ENCODE data around the gene YARS1.

YARS1 gene

GRCh38 chr1:32780628-32781234, 36.4 kb downstream of the YARS1 start:
- H3K27me3 ChIP-seq (ENCODE audit: low read depth): no peaks in the 10 kb centered on the region
- in situ Hi-C loops (cut with MboI; ENCODE audit: low sequenced_read_pairs): loop anchor here (10.0 kb wide), 1 partner anchor 116 kb away; no protein-coding TSS in a partner anchor
- H3K9me3 ChIP-seq: no peaks in the 10 kb centered on the region
- H3K4me1 ChIP-seq: no peaks in the 10 kb centered on the region
- DNase-seq (ENCODE audit: low spot score in 2 of 2): no peak
- peaks cover 98% of the 10 kb centered on the region for H3K36me3 ChIP-seq (replicated peaks)
- no peak overlapping the region for H3K4me3 ChIP-seq

GRCh38 chr1:32780005-32780404, 37.2 kb downstream of the YARS1 start:
- in situ Hi-C loops (cut with MboI; ENCODE audit: low sequenced_read_pairs): loop anchor here (10.0 kb wide), 1 partner anchor 115 kb away; no protein-coding TSS in a partner anchor
- H3K36me3 ChIP-seq (replicated peaks): peaks cover 98% of the 10 kb centered on the region
- H3K4me3 ChIP-seq: no peak overlapping the region
- H3K4me1 ChIP-seq: no peaks in the 10 kb centered on the region
- H3K27me3 ChIP-seq (ENCODE audit: low read depth): no peaks in the 10 kb centered on the region
- DNase-seq (ENCODE audit: low spot score in 2 of 2): no peak
- no peaks in the 10 kb centered on the region for H3K9me3 ChIP-seq

GRCh38 chr1:32779242-32779641, 37.9 kb downstream of the YARS1 start:
- Histone ChIP-seq H3K27me3 (ENCODE audit: low read depth) (no peaks in the 10 kb centered on the region), H3K36me3 (replicated peaks) (peaks cover 97% of the 10 kb centered on the region), H3K9me3 (no peaks in the 10 kb centered on the region), H3K4me3 (no peak overlapping the region), H3K4me1 (no peaks in the 10 kb centered on the region)
- in situ Hi-C loops (cut with MboI; ENCODE audit: low sequenced_read_pairs): no loop called here
- no peak for DNase-seq (ENCODE audit: low spot score in 2 of 2)

GRCh38 chr1:32775640-32776337, 41.4 kb downstream of the YARS1 start:
- in situ Hi-C loops (cut with MboI; ENCODE audit: low sequenced_read_pairs): no loop called here
- Histone ChIP-seq H3K9me3 (no peaks in the 10 kb centered on the region), H3K4me1 (no peaks in the 10 kb centered on the region), H3K27me3 (ENCODE audit: low read depth) (no peaks in the 10 kb centered on the region), H3K4me3 (no peak overlapping the region), H3K36me3 (replicated peaks) (peaks cover 83% of the 10 kb centered on the region)
- no peak for DNase-seq (ENCODE audit: low spot score in 2 of 2)

GRCh38 chr1:32774950-32775634, 42.1 kb downstream of the YARS1 start:
- Histone ChIP-seq H3K27me3 (ENCODE audit: low read depth) (no peaks in the 10 kb centered on the region), H3K9me3 (no peaks in the 10 kb centered on the region), H3K4me1 (no peaks in the 10 kb centered on the region), H3K36me3 (replicated peaks) (peaks cover 76% of the 10 kb centered on the region), H3K4me3 (no peak overlapping the region)
- in situ Hi-C loops (cut with MboI; ENCODE audit: low sequenced_read_pairs): no loop called here
- DNase-seq (ENCODE audit: low spot score in 2 of 2): no peak

- no peak for DNase-seq (ENCODE audit: low spot score in 2 of 2)
- Histone ChIP-seq H3K27me3 (ENCODE audit: low read depth) (no peaks in the 10 kb centered on the region), H3K4me1 (no peaks in the 10 kb centered on the region), H3K4me3 (no peak overlapping the region), H3K36me3 (replicated peaks) (peaks cover 69% of the 10 kb centered on the region), H3K9me3 (no peaks in the 10 kb centered on the region)
- in situ Hi-C loops (cut with MboI; ENCODE audit: low sequenced_read_pairs): no loop called here
Observed at GRCh38 chr1:32774464-32774808, 42.7 kb downstream of the YARS1 start.

- Histone ChIP-seq H3K4me3 (no peak overlapping the region), H3K4me1 (no peaks in the 10 kb centered on the region), H3K9me3 (no peaks in the 10 kb centered on the region), H3K27me3 (ENCODE audit: low read depth) (no peaks in the 10 kb centered on the region), H3K36me3 (replicated peaks) (peaks cover 64% of the 10 kb centered on the region)
- in situ Hi-C loops (cut with MboI; ENCODE audit: low sequenced_read_pairs): no loop called here
- DNase-seq (ENCODE audit: low spot score in 2 of 2): no peak
Observed at GRCh38 chr1:32773764-32774463, 43.2 kb downstream of the YARS1 start.

GRCh38 chr1:32773018-32773763, 44.0 kb downstream of the YARS1 start:
- peak; percentile 69 to 90 for DNase-seq (ENCODE audit: low spot score in 2 of 2)
- Histone ChIP-seq H3K27me3 (ENCODE audit: low read depth) (no peaks in the 10 kb centered on the region), H3K4me1 (no peaks in the 10 kb centered on the region), H3K36me3 (replicated peaks) (peaks cover 61% of the 10 kb centered on the region), H3K4me3 (no peak overlapping the region), H3K9me3 (no peaks in the 10 kb centered on the region)
- in situ Hi-C loops (cut with MboI; ENCODE audit: low sequenced_read_pairs): no loop called here

- H3K27me3 ChIP-seq (ENCODE audit: low read depth): no peaks in the 10 kb centered on the region
- H3K36me3 ChIP-seq (replicated peaks): peaks cover 54% of the 10 kb centered on the region
- no peak overlapping the region for H3K4me3 ChIP-seq
- no peak for DNase-seq (ENCODE audit: low spot score in 2 of 2)
- H3K4me1 ChIP-seq: no peaks in the 10 kb centered on the region
- no peaks in the 10 kb centered on the region for H3K9me3 ChIP-seq
- in situ Hi-C loops (cut with MboI; ENCODE audit: low sequenced_read_pairs): no loop called here
Observed at GRCh38 chr1:32772281-32773017, 44.7 kb downstream of the YARS1 start.

GRCh38 chr1:32771561-32772280, 45.4 kb downstream of the YARS1 start:
- Histone ChIP-seq H3K9me3 (no peaks in the 10 kb centered on the region), H3K4me3 (no peak overlapping the region), H3K36me3 (replicated peaks) (peaks cover 47% of the 10 kb centered on the region), H3K27me3 (ENCODE audit: low read depth) (no peaks in the 10 kb centered on the region), H3K4me1 (no peaks in the 10 kb centered on the region)
- in situ Hi-C loops (cut with MboI; ENCODE audit: low sequenced_read_pairs): no loop called here
- DNase-seq (ENCODE audit: low spot score in 2 of 2): no peak

- no peaks in the 10 kb centered on the region for H3K4me1 ChIP-seq
- DNase-seq (ENCODE audit: low spot score in 2 of 2): no peak
- no peaks in the 10 kb centered on the region for H3K9me3 ChIP-seq
- in situ Hi-C loops (cut with MboI; ENCODE audit: low sequenced_read_pairs): no loop called here
- H3K27me3 ChIP-seq (ENCODE audit: low read depth): no peaks in the 10 kb centered on the region
- no peak overlapping the region for H3K4me3 ChIP-seq
- peaks cover 39% of the 10 kb centered on the region for H3K36me3 ChIP-seq (replicated peaks)
Observed at GRCh38 chr1:32770741-32771548, 46.2 kb downstream of the YARS1 start.

- H3K36me3 ChIP-seq (replicated peaks): peaks cover 32% of the 10 kb centered on the region
- DNase-seq (ENCODE audit: low spot score in 2 of 2): no peak
- no peaks in the 10 kb centered on the region for H3K27me3 ChIP-seq (ENCODE audit: low read depth)
- no peak overlapping the region for H3K4me3 ChIP-seq
- no peaks in the 10 kb centered on the region for H3K9me3 ChIP-seq
- in situ Hi-C loops (cut with MboI; ENCODE audit: low sequenced_read_pairs): no loop called here
- no peaks in the 10 kb centered on the region for H3K4me1 ChIP-seq
Observed at GRCh38 chr1:32770221-32770731, 46.9 kb downstream of the YARS1 start.
